ENCODE measurements around the gene IHH.

DNA sequence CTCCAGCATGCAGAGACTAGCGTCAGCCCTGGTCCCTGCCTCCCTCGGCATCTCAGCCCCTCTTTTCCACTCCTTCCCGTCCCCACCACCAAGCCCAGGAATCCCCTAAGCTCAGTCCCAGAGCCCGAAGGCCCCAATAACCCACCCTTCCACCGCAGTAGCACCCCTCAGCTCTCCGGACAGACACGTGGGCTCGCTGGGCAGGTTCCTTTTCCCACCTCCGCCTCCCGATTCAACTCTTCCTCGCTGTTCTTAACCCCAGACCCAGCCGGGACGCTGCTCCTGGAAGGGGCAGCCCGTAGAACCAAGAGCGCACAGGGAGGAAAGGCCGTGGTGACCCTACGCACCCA is 1.4 kb downstream of the IHH start:
- TF ChIP-seq, protein P1, sequence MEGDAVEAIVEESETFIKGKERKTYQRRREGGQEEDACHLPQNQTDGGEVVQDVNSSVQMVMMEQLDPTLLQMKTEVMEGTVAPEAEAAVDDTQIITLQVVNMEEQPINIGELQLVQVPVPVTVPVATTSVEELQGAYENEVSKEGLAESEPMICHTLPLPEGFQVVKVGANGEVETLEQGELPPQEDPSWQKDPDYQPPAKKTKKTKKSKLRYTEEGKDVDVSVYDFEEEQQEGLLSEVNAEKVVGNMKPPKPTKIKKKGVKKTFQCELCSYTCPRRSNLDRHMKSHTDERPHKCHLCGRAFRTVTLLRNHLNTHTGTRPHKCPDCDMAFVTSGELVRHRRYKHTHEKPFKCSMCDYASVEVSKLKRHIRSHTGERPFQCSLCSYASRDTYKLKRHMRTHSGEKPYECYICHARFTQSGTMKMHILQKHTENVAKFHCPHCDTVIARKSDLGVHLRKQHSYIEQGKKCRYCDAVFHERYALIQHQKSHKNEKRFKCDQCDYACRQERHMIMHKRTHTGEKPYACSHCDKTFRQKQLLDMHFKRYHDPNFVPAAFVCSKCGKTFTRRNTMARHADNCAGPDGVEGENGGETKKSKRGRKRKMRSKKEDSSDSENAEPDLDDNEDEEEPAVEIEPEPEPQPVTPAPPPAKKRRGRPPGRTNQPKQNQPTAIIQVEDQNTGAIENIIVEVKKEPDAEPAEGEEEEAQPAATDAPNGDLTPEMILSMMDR (IDR thresholded peaks at IDR 0.05): no peak
- TF ChIP-seq POLR2A (IDR thresholded peaks at IDR 0.05) (no peak), POLR2AphosphoS5 (IDR thresholded peaks at IDR 0.05) (no peak)
